ENCODE data around the gene EFCAB7.

- TF ChIP-seq, protein P1, sequence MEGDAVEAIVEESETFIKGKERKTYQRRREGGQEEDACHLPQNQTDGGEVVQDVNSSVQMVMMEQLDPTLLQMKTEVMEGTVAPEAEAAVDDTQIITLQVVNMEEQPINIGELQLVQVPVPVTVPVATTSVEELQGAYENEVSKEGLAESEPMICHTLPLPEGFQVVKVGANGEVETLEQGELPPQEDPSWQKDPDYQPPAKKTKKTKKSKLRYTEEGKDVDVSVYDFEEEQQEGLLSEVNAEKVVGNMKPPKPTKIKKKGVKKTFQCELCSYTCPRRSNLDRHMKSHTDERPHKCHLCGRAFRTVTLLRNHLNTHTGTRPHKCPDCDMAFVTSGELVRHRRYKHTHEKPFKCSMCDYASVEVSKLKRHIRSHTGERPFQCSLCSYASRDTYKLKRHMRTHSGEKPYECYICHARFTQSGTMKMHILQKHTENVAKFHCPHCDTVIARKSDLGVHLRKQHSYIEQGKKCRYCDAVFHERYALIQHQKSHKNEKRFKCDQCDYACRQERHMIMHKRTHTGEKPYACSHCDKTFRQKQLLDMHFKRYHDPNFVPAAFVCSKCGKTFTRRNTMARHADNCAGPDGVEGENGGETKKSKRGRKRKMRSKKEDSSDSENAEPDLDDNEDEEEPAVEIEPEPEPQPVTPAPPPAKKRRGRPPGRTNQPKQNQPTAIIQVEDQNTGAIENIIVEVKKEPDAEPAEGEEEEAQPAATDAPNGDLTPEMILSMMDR (IDR thresholded peaks at IDR 0.05; ENCODE audit: insufficient read depth, low read length, poor library complexity, severe bottlenecking): no peak
- TF ChIP-seq EZH2phosphoT487 (conservative IDR thresholded peaks at IDR 0.05; ENCODE audit: low read length): no peak
Observed at GRCh38 chr1:63480057-63480456, 43.3 kb upstream of the EFCAB7 start.
